H9 (cell line): ENCODE data around the gene EDEM1. TPM values are rescaled to one million over a fixed set of nuclear protein-coding genes. Genes with fewer than 3 reads are reported as not detected.

Source experiments
- DNase-seq: peaks from one replicate; pipeline ENCODE4 v3.0.0-alpha.2; 2017
- H2AFZ ChIP-seq: one replicate; pipeline ENCODE4 v1.6.1; 2013; ENCODE audit warnings: mild to moderate bottlenecking, low read length, control low read depth, moderate library complexity
- H2AK5ac ChIP-seq: 2 replicates; pipeline ENCODE4 v1.6.1; 2013; ENCODE audit warnings: low read length, control low read depth, mixed read lengths; ENCODE audit not compliant: insufficient read length
- H2BK120ac ChIP-seq: one replicate; pipeline ENCODE4 v1.6.1; 2013; ENCODE audit warnings: low read depth, mild to moderate bottlenecking, low read length, control low read depth, inconsistent platforms; ENCODE audit not compliant: poor library complexity, severe bottlenecking
- H2BK12ac ChIP-seq: 2 replicates; pipeline ENCODE4 v1.6.1; 2013; ENCODE audit warnings: low read length, control low read depth, mixed read lengths, low read depth; ENCODE audit not compliant: insufficient read length
- H2BK15ac ChIP-seq: 2 replicates; pipeline ENCODE4 v1.6.1; 2013; ENCODE audit warnings: low read depth, low read length, control low read depth
- H2BK20ac ChIP-seq: one replicate; pipeline ENCODE4 v1.6.1; 2013; ENCODE audit warnings: low read depth, mild to moderate bottlenecking, low read length, control low read depth, inconsistent platforms; ENCODE audit not compliant: poor library complexity, severe bottlenecking
- H2BK5ac ChIP-seq: 2 replicates; pipeline ENCODE4 v1.6.1; 2013; ENCODE audit warnings: low read length, control low read depth, mixed read lengths; ENCODE audit not compliant: insufficient read length
- H3K14ac ChIP-seq: 2 replicates; pipeline ENCODE4 v1.6.1; 2013; ENCODE audit warnings: low read length, control low read depth; ENCODE audit not compliant: insufficient read depth
- H3K18ac ChIP-seq: 2 replicates; pipeline ENCODE4 v1.6.1; 2013; ENCODE audit warnings: low read depth, mild to moderate bottlenecking, mixed read lengths, low read length, control low read depth; ENCODE audit not compliant: insufficient read length
- H3K23ac ChIP-seq: 2 replicates; pipeline ENCODE4 v1.6.1; 2013; ENCODE audit warnings: low read length, control low read depth, mixed read lengths, low read depth; ENCODE audit not compliant: insufficient read length
- H3K23me2 ChIP-seq: 2 replicates; pipeline ENCODE4 v1.6.1; 2013; ENCODE audit warnings: low read depth, mild to moderate bottlenecking, mixed read lengths, low read length, control low read depth; ENCODE audit not compliant: insufficient read length, poor library complexity, severe bottlenecking
- H3K27ac ChIP-seq: 2 replicates; pipeline ENCODE4 v1.5.1; 2013; ENCODE audit warnings: low read length, control low read depth, mixed read lengths, low read depth; ENCODE audit not compliant: insufficient read length
- H3K27me3 ChIP-seq: 2 replicates; pipeline ENCODE4 v1.6.1; 2013; ENCODE audit warnings: low read length, control low read depth, inconsistent platforms; ENCODE audit not compliant: insufficient read depth
- H3K4ac ChIP-seq: 2 replicates; pipeline ENCODE4 v1.6.1; 2013; ENCODE audit warnings: low read depth, mild to moderate bottlenecking, control low read depth, inconsistent platforms, low read length, moderate library complexity
- H3K4me1 ChIP-seq: 2 replicates; pipeline ENCODE4 v1.6.1; 2013; ENCODE audit warnings: low read length, control low read depth, inconsistent platforms; ENCODE audit not compliant: insufficient read depth
- H3K4me2 ChIP-seq: 2 replicates; pipeline ENCODE4 v1.6.1; 2013; ENCODE audit warnings: low read length, control low read depth, mixed read lengths; ENCODE audit not compliant: insufficient read length, insufficient read depth
- H3K56ac ChIP-seq: 2 replicates; pipeline ENCODE4 v1.6.1; 2013; ENCODE audit warnings: low read depth, mild to moderate bottlenecking, mixed read lengths, low read length, control low read depth; ENCODE audit not compliant: insufficient read length
- H3K79me1 ChIP-seq: 2 replicates; pipeline ENCODE4 v1.6.1; 2013; ENCODE audit warnings: low read depth, mild to moderate bottlenecking, moderate library complexity, low read length, control low read depth, inconsistent platforms; ENCODE audit not compliant: insufficient read depth, poor library complexity, severe bottlenecking
- H3K79me2 ChIP-seq: 2 replicates; pipeline ENCODE4 v1.6.1; 2013; ENCODE audit warnings: low read length, control low read depth, inconsistent platforms; ENCODE audit not compliant: insufficient read depth
- H3K9ac ChIP-seq: 2 replicates; pipeline ENCODE4 v1.6.1; 2013; ENCODE audit warnings: low read length, control low read depth, mixed read lengths; ENCODE audit not compliant: insufficient read length; ENCODE audit errors: extremely low read depth
- H3K9me3 ChIP-seq: one replicate; pipeline ENCODE4 v1.6.1; 2013; ENCODE audit warnings: low read depth, low read length, inconsistent platforms; ENCODE audit not compliant: control insufficient read depth
- H3T11ph ChIP-seq: one replicate; pipeline ENCODE4 v1.6.1; 2013; ENCODE audit warnings: mild to moderate bottlenecking, low read length, control low read depth, inconsistent platforms
- H4K20me1 ChIP-seq: one replicate; pipeline ENCODE4 v1.6.1; 2013; ENCODE audit not compliant: control insufficient read depth, insufficient read length, insufficient read depth
- H4K5ac ChIP-seq: 2 replicates; pipeline ENCODE4 v1.6.1; 2013; ENCODE audit warnings: low read depth, mild to moderate bottlenecking, mixed read lengths, low read length, control low read depth; ENCODE audit not compliant: insufficient read length
- H4K8ac ChIP-seq: replicated peaks from 2 replicates; pipeline ENCODE4 v1.6.1; 2013; ENCODE audit warnings: low read length, control low read depth, mixed read lengths, low read depth; ENCODE audit not compliant: insufficient read length
- H4K91ac ChIP-seq: 2 replicates; pipeline ENCODE4 v1.6.1; 2013; ENCODE audit warnings: low read depth, mild to moderate bottlenecking, moderate library complexity, mixed read lengths, low read length, control low read depth; ENCODE audit not compliant: insufficient read length
- H3K27ac Mint-ChIP-seq, 3 experiments: 2 replicates in 2 of 3; 3 replicates in 1 of 3; pipeline ENCODE4 v1.8.0; 2020 to 2021; ENCODE audit warnings: mixed read lengths in 3 of 3, mild to moderate bottlenecking in 1 of 3, moderate library complexity in 1 of 3
- H3K27me3 Mint-ChIP-seq: 2 replicates; pipeline ENCODE4 v1.8.0; 2021; ENCODE audit warnings: low read depth, mild to moderate bottlenecking, moderate library complexity, mixed read lengths
- H3K36me3 Mint-ChIP-seq, 3 experiments: 2 replicates in 2 of 3; 3 replicates in 1 of 3; pipeline ENCODE4 v1.8.0; 2020 to 2021; ENCODE audit warnings: low read depth in 3 of 3, mixed read lengths in 3 of 3; ENCODE audit not compliant: insufficient read depth in 1 of 3
- H3K4me1 Mint-ChIP-seq, 2 experiments: 2 replicates each; pipeline ENCODE4 v1.8.0; 2020; ENCODE audit warnings: mixed read lengths in 2 of 2
- H3K4me3 Mint-ChIP-seq, 2 experiments: 2 replicates in 1 of 2; 3 replicates in 1 of 2; pipeline ENCODE4 v1.8.0; 2020 to 2021; ENCODE audit warnings: mild to moderate bottlenecking in 2 of 2, mixed read lengths in 2 of 2, moderate library complexity in 1 of 2
- H3K9me3 Mint-ChIP-seq, 2 experiments: 2 replicates in 1 of 2; 3 replicates in 1 of 2; pipeline ENCODE4 v1.8.0; 2020; ENCODE audit warnings: mild to moderate bottlenecking in 2 of 2, mixed read lengths in 2 of 2, moderate library complexity in 1 of 2
- CTCF ChIP-seq: fragments of 200-600 bp; sonication (generic); conservative IDR thresholded peaks from 3 replicates; pipeline ENCODE4 v1.8.0; 2021; ENCODE audit warnings: antibody characterized with exemption, mild to moderate bottlenecking
- WGBS: extraction: QIAGEN DNeasy Blood & Tissue Kit; methylation state at CpG from one replicate; pipeline ENCODE4 v1.1.7; 2013; ENCODE audit warnings: missing lambda C conversion rate, low lambda C conversion rate, mixed read lengths; ENCODE audit not compliant: insufficient read length; ENCODE audit errors: extremely low coverage; 5-methylcytosine and 5-hydroxymethylcytosine counted together
- total RNA-seq: library from RNA; stranded (reverse); gene quantifications from 2 replicates; pipeline ENCODE4 v1.2.1, GENCODE V29; 2021

EDEM1 gene
- total RNA-seq, 1 experiment from 2014 or later: 11.7 TPM

- no peak overlapping the region for H4K8ac ChIP-seq
- Mint-ChIP-seq H3K27me3 (no peaks in the 10 kb centered on the region; the same call in none of the 2 replicates), H3K4me1 (no peaks in the 10 kb centered on the region; a peak in 1 of 4 replicates), H3K4me3 (no peak overlapping the region), H3K9me3 (no peaks in the 10 kb centered on the region), H3K36me3 (no peaks in the 10 kb centered on the region), H3K27ac (no peak overlapping the region)
- H3K79me2 ChIP-seq: no peaks in the 10 kb centered on the region
- no peak overlapping the region for H3K9ac ChIP-seq
- no CpG with 5 or more reads among the region's 2 CpGs for WGBS
- H3K23me2 ChIP-seq: no peaks in the 10 kb centered on the region
- H2BK12ac ChIP-seq: no peak overlapping the region
- no peak overlapping the region for H2AFZ ChIP-seq
- no peaks in the 10 kb centered on the region for H3K9me3 ChIP-seq
- no peak overlapping the region for H4K5ac ChIP-seq
- no peak overlapping the region for H3K18ac ChIP-seq
- no peak overlapping the region for H3K27ac ChIP-seq
- no peak overlapping the region for H3K4ac ChIP-seq
- no peak for DNase-seq
- no peaks in the 10 kb centered on the region for H4K20me1 ChIP-seq
- H2AK5ac ChIP-seq: no peak overlapping the region
- no peak overlapping the region for H3T11ph ChIP-seq
- no peaks in the 10 kb centered on the region for H3K27me3 ChIP-seq
- H2BK20ac ChIP-seq: no peak overlapping the region
- no peak overlapping the region for H3K4me2 ChIP-seq
- no peak for TF ChIP-seq CTCF
- no peaks in the 10 kb centered on the region for H3K4me1 ChIP-seq
- H3K14ac ChIP-seq: no peak overlapping the region
- no peak overlapping the region for H4K91ac ChIP-seq
- H3K79me1 ChIP-seq: no peaks in the 10 kb centered on the region
- no peak overlapping the region for H3K56ac ChIP-seq
- no peak overlapping the region for H3K23ac ChIP-seq
- H2BK5ac ChIP-seq: no peak overlapping the region
- H2BK15ac ChIP-seq: no peak overlapping the region
- H2BK120ac ChIP-seq: no peak overlapping the region
Measured at GRCh38 chr3:5260992-5261501, 73.5 kb downstream of the EDEM1 start.
